Activated CD4-positive, alpha-beta T cell treated with anti-CD3 and anti-CD28 coated beads, Interleukin-2, amount 50 U/mL, for 24 hours (primary cell): ENCODE measurements around the gene BCAR1.
"Not testable (repeated sequence)": the region's sequence is repeated elsewhere in the genome, so short reads cannot be mapped to it uniquely, and the experiment has no call there.

Source experiments
- DNase-seq, 2 donors: peaks; one replicate each; pipeline ENCODE4 v3.0.0-alpha.2; 2020; ENCODE audit warnings: low read depth in 1 of 2, low spot score in 1 of 2

The BCAR1 gene

DNA sequence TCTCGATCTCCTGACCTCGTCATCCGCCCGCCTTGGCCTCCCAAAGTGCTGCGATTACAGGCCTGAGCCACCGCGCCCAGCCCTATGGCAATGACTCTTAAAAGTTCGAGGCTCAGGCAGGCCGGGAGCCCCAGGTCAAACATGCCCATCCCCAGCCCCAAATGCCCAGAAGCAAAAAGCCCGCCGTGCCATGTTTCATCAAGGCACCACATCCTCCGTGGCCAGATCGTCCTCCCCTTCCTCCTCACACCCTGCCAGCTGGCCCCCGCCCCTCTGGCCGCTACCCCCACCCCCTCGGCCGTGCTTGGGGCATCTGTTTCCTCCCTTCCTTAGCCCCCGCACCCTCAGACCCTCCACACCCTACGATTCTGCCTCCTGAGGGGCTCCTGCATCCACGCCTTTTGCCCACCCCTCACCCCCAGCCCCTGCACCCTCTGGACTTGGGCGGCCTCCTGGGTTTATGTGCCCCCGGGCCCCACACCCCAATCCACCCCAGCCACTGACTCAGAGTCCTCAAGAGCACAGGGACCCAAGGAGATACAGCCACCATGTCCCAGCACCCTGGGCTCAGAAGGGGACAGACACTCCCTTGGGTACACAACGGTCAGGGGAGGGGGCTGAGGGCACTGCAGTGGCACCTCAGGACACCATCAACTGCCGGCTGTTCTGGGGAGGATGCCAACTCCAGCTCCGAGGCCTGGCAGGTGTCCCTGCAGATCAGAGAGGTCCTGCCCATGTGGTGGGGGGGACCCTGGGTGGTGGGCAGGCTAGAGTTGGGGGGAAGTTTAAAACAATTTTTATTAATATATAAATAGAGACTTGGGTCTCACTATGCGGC is 25.5 kb downstream of the BCAR1 start:
- DNase-seq = no peak

DNA sequence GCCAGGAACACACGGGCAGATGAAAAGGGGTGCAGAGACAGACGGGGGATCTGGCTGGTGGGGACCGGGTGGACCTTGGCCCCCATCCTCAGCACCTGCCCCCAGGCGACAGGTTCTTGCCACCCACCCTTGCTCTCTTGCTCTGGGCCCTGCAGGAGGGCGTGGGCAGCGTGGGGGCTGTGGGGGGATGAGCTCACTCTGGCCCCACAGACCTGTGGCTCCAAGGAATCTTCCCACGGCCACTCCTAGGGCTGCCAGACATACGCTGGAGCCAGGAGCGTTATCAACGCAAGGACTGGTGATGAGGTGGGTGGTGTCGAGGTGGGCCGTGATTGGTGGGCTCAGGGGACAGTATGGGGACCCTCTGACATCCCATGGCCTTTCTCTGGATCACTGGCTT is 26.3 kb downstream of the BCAR1 start:
- DNase-seq = no peak

GRCh38 chr16:75224306-75225082 is 26.9 kb downstream of the BCAR1 start:
- DNase-seq = no peak

- DNase-seq = not testable (repeated sequence)
Observed at GRCh38 chr16:75223129-75223528, 28.3 kb downstream of the BCAR1 start.

DNA sequence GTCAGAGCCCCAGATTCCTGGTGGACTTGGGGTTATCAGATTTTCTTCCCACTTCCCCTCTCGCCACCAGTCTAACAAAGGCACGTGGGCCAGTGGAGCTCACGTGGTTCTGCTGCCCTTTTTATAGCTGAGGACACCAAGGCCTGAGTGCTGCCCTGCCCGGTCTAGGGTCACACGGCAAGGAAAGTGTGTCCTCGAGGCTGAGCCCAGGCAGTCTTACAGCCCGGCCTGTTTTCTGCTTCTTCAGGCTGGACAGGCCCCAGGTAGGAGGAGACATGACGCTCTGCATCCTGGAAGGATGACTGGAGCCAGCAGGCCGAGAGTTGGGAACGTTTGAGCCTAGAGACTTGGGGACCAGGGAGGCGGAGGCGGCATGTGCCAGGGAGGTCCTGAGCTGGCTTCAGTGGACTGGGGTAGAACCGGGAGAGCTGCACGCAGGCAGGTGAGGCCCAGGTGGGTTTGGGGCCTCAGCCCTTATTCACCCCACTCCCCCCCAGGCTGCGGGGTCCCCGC is 29.1 kb downstream of the BCAR1 start:
- no peak for DNase-seq

- DNase-seq = peak in 1 of 2 donors; percentile 33
Observed at GRCh38 chr16:75219838-75220237, 31.6 kb downstream of the BCAR1 start.

DNA sequence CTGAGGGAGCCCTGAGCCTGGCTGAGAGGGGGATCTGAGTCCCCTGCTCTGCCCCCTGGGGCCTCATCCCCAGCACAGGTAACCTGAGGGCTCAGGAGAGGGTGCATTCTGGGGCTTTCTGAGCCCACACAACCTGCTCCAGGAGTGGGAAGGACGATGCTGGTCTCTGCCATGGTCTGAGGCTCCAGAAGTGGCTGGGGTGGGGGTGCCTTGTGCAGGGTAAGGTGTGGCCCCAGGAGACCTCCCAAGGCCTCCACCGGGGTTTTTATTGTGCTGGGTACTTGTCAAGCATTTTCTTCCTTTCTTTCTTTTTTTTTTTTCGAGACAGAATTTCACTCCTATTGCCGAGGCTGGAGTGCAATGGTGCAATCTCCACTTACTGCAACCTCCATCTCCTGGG is 32.3 kb downstream of the BCAR1 start:
- no peak for DNase-seq

DNA sequence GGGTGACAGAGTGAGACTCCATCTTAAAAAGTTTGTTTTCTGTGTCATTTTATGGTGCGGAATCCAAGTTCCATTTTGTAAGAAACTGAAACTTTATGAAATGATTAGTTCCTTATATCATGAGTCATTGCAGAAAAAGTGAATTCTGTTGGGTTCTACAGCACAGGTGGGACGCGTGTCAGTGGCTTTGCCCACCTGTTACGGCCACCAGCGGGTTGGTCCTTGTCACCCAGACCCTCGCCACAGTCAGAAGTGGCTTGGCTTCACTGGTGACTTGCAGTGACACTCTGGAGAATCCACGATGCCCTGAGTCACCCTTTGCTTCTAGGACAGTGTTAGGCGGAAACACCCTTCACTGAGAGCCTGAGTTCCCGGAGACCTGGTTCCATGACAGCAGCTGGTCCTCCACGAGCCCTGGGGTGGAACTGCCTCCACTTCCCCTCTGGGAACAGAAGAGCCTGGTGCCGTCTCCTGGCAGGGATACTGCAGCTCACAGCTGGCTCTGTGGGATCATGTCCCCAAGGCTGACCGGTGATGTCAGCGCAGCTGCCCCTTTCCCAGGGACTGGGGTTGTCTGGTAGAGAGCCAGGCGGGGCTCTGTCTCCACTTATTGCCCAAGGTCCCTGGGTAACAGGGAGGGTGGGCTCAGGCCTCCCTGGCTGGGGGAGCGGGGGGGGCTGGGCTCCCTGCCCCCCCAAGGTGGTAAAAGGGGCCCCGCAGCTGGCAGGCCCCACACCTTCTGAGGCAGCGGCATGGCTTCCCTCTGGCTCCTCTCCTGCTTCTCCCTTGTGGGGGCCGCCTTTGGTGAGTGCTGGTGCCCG is 33.0 kb downstream of the BCAR1 start, which contains the start of gene CTRB1:
Gene CTRB1 (plus strand): TSS at position 733 of the 821 bp plus-strand sequence. CDS start 20 bp downstream, at position 753.
- no peak for DNase-seq

- no peak for DNase-seq
Observed at GRCh38 chr16:75217389-75217851, 34.0 kb downstream of the BCAR1 start.

DNA sequence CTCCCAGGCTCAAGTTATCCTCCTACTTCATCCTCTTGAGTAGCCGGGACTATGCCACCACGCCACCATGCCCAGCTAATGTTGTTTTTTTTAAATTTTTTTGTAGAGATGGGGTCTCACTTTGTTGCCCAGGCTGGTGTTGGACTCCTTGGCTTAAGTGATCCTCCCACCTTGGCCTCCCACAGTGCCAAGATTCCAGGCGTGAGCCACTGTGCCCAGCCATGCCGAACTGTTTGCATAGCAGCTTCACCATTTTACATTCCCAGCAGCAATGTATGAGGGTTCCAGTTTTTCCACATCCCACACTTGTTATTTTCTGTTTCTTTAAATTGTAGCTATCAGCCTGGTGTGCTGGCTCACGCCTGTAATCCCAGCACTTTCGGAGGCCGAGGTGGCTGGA is 34.8 kb downstream of the BCAR1 start:
- DNase-seq = no peak

DNA sequence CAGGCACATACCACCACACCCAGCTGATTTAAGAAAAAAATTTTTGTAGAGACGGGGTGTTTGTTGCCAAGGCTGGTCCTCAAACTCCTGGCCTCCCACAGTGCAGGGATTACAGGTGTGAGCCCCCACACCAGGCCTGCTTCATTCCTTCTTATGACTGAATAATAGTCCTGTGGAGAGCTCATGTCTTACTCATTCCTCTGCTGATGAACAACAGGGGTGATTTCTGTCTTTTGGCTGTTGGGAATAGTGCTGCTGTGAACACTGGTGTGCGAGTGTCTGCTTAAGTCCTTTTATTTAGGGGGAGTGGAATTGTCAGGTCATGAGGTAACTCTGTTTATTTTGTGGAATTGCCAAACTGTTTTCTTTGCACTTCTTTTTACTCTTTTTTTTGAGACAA is 35.3 kb downstream of the BCAR1 start:
- DNase-seq = no peak

DNA sequence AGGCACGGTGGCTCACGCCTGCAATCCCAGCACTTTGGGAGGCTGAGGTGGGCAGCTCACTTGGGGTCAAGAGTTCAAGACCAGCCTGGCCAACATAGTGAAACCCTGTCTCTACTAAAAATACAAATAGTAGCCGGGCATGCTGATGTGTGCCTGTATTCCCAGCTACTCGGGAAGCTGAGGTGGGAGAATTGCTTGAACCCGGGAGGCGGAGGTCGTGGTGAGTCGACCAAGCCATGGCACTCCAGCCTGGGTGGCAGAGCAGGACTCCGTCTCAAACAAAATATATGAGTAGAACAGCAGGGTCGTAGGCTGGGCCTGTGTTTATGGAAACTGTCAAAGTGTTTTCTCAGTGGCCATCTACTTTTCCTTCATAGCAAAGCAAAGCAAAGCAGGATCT is 40.1 kb downstream of the BCAR1 start:
- not testable (repeated sequence) for DNase-seq

DNA sequence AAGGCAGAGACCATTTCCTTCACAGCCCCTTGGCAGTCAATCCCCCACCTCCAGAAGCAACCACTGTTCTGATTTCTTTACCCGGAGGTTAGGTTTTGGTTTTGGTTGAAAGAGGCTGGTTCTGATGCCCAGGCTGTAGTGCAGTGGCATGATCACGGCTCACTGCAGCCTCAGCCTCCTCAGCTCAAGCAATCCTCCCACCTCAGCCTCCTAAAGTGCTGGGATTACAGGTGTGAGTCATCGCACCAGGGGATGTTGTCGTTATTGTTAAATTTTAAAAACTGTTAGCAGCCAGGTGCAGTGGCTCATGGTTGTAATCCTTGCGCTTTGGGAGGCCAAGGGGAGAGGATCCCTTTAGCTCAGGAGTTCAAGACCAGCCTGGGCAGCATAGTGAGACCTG is 41.5 kb downstream of the BCAR1 start:
- DNase-seq = no peak

GRCh38 chr16:75209514-75209913 is 41.9 kb downstream of the BCAR1 start:
- DNase-seq = not testable (repeated sequence)

- no peak for DNase-seq
Observed at GRCh38 chr16:75208861-75209505, 42.4 kb downstream of the BCAR1 start.

- DNase-seq = no peak
Observed at GRCh38 chr16:75208242-75208825, 43.1 kb downstream of the BCAR1 start.

- DNase-seq = no peak
Observed at GRCh38 chr16:75207831-75208230, 43.6 kb downstream of the BCAR1 start.

- no peak for DNase-seq
Observed at GRCh38 chr16:75206749-75207451, 44.5 kb downstream of the BCAR1 start, which contains the start of gene CTRB2. TSS of gene CTRB2 (minus strand) at chr16:75207161. CDS start at chr16:75207141, 20 bp downstream.

- not testable (repeated sequence) for DNase-seq
Observed at GRCh38 chr16:75205961-75206748, 45.3 kb downstream of the BCAR1 start.
